SK-N-SH (cell line): Measurements from ENCODE around the gene PLEKHA6. TPM values are rescaled to one million over a fixed set of nuclear protein-coding genes. Genes with fewer than 3 reads are reported as not detected.

ENCODE experiments used
- CTCF ChIA-PET: fragments of 300-600, 350-600 bp; formaldehyde crosslinking; extraction: SDS; loops from one replicate; lab custom pipeline; 2021; lab: Yijun Ruan, JAX
- POLR2A ChIA-PET: fragments of 350-600 bp; sonication (Branson Sonifier 250); formaldehyde crosslinking; extraction: SDS; loops from one replicate; lab custom pipeline; 2020; ENCODE audit warnings: antibody characterized with exemption, inconsistent platforms; lab: Yijun Ruan, JAX
- DNase-seq: peaks from one replicate; pipeline ENCODE4 v3.0.0; 2012
- H2AFZ ChIP-seq: fragments of 200-600 bp; sonication (generic); 2 replicates; pipeline ENCODE4 v1.8.1; 2016; ENCODE audit warnings: antibody characterized with exemption, mild to moderate bottlenecking, low read depth
- H3F3A ChIP-seq: fragments of 200-600 bp; sonication (generic); replicated peaks from 2 replicates; pipeline ENCODE3; 2016; ENCODE audit warnings: antibody characterized with exemption, mild to moderate bottlenecking; ENCODE audit not compliant: insufficient read depth
- H3K27ac ChIP-seq, 2 experiments: fragments of 200-500 bp in 1 of 2; fragments of 200-600 bp in 1 of 2; sonication (Bioruptor generic) in 1 of 2; sonication (generic), shearing (Covaris generic) in 1 of 2; 2 replicates each; pipeline versions ENCODE4 v1.5.1 to v1.6.1; 2014 to 2016; ENCODE audit warnings: low read depth in 2 of 2, inconsistent platforms in 1 of 2, low read length in 1 of 2, mild to moderate bottlenecking in 1 of 2, mixed read lengths in 1 of 2
- H3K27me3 ChIP-seq: fragments of 200-600 bp; sonication (generic), shearing (Covaris generic); 2 replicates; pipeline ENCODE4 v1.6.1; 2016; ENCODE audit warnings: mixed run types; ENCODE audit not compliant: insufficient read depth
- H3K36me3 ChIP-seq, 2 experiments: fragments of 200-500 bp in 1 of 2; fragments of 200-600 bp in 1 of 2; sonication (Bioruptor generic) in 1 of 2; sonication (generic) in 1 of 2; replicated peaks in 1 of 2; 2 replicates each; pipeline versions ENCODE3 to v1.5.1; 2014 to 2016; ENCODE audit warnings: low read length in 1 of 2, mild to moderate bottlenecking in 1 of 2; ENCODE audit not compliant: insufficient read depth in 2 of 2, control insufficient read depth in 1 of 2
- H3K4me1 ChIP-seq, 2 experiments: fragments of 200-500 bp in 1 of 2; fragments of 200-600 bp in 1 of 2; sonication (Bioruptor generic) in 1 of 2; sonication (generic), shearing (Covaris generic) in 1 of 2; 2 replicates each; pipeline versions ENCODE4 v1.5.1 to v1.6.1; 2014 to 2016; ENCODE audit warnings: low read depth in 1 of 2, low read length in 1 of 2, mixed run types in 1 of 2; ENCODE audit not compliant: insufficient read depth in 2 of 2, control insufficient read depth in 1 of 2
- H3K4me2 ChIP-seq: fragments of 200-600 bp; sonication (generic), shearing (Covaris generic); 2 replicates; pipeline ENCODE4 v1.6.1; 2017; ENCODE audit warnings: mixed run types
- H3K4me3 ChIP-seq, 2 experiments: fragments of 200-500 bp in 1 of 2; fragments of 200-600 bp in 1 of 2; sonication (Bioruptor generic) in 1 of 2; sonication (generic), shearing (Covaris generic) in 1 of 2; 2 replicates each; pipeline versions ENCODE4 v1.5.1 to v1.8.1; 2014 to 2016; ENCODE audit warnings: low read depth in 2 of 2, inconsistent platforms in 1 of 2, low read length in 1 of 2, mild to moderate bottlenecking in 1 of 2, mixed read lengths in 1 of 2, moderate library complexity in 1 of 2
- H3K79me2 ChIP-seq: fragments of 200-600 bp; sonication (generic); 2 replicates; pipeline ENCODE4 v1.8.1; 2017; ENCODE audit warnings: mild to moderate bottlenecking; ENCODE audit not compliant: insufficient read depth
- H3K9ac ChIP-seq: fragments of 200-600 bp; sonication (generic); 2 replicates; pipeline ENCODE4 v1.6.1; 2017; ENCODE audit warnings: mixed run types
- H3K9me2 ChIP-seq: fragments of 200-600 bp; sonication (generic); 2 replicates; pipeline ENCODE4 v1.6.1; 2017; ENCODE audit warnings: mixed run types
- H3K9me3 ChIP-seq: fragments of 200-600 bp; sonication (generic); 2 replicates; pipeline ENCODE4 v1.6.1; 2017; ENCODE audit warnings: mixed run types, mild to moderate bottlenecking, moderate library complexity
- H4K20me1 ChIP-seq: fragments of 200-600 bp; sonication (generic); 2 replicates; pipeline ENCODE4 v1.6.1; 2017; ENCODE audit warnings: mild to moderate bottlenecking, mixed run types; ENCODE audit not compliant: insufficient read depth
- EP300 ChIP-seq, 2 experiments: IDR thresholded peaks; 2 replicates each; pipeline versions ENCODE4 v1.4.0 to v1.6.1; 2012; ENCODE audit warnings: borderline replicate concordance in 1 of 2, low read depth in 1 of 2, low read length in 1 of 2
- EZH2phosphoT487 ChIP-seq: fragments of 200-600 bp; sonication (generic); IDR thresholded peaks from 2 replicates; pipeline ENCODE4 v1.6.1; 2017; ENCODE audit warnings: low read depth, mixed run types, mild to moderate bottlenecking, antibody characterized with exemption, moderate library complexity, borderline replicate concordance
- JUND ChIP-seq: IDR thresholded peaks from 2 replicates; pipeline ENCODE4 v1.4.0; 2012
- MAX ChIP-seq: IDR thresholded peaks from 2 replicates; pipeline ENCODE4 v1.4.0; 2012; ENCODE audit warnings: low read depth
- MEF2A ChIP-seq: IDR thresholded peaks from 2 replicates; pipeline ENCODE4 v1.4.0; 2012; ENCODE audit warnings: low read depth, borderline replicate concordance
- MXI1 ChIP-seq: IDR thresholded peaks from 2 replicates; pipeline ENCODE4 v1.6.1; 2012; ENCODE audit warnings: mild to moderate bottlenecking, low read depth, low read length, improper control_type of control experiment
- NFIC ChIP-seq: IDR thresholded peaks from 2 replicates; pipeline ENCODE4 v1.4.0; 2012; ENCODE audit warnings: borderline replicate concordance
- NRF1 ChIP-seq: IDR thresholded peaks from 2 replicates; pipeline ENCODE4 v1.6.1; 2012; ENCODE audit warnings: low read depth, mild to moderate bottlenecking, low read length
- POLR2AphosphoS5 ChIP-seq: IDR thresholded peaks from 2 replicates; pipeline ENCODE4 v1.6.1; 2012; ENCODE audit warnings: low read depth, low read length
- REST ChIP-seq: IDR thresholded peaks from 2 replicates; pipeline ENCODE4 v1.6.1; 2012; ENCODE audit warnings: mild to moderate bottlenecking, low read depth, low read length, moderate library complexity
- RFX5 ChIP-seq: IDR thresholded peaks from 2 replicates; pipeline ENCODE4 v1.6.1; 2012; ENCODE audit warnings: mild to moderate bottlenecking, improper control_type of control experiment, low read length
- SIN3A ChIP-seq: IDR thresholded peaks from 2 replicates; pipeline ENCODE4 v1.6.1; 2012; ENCODE audit warnings: low read depth, mild to moderate bottlenecking, low read length, moderate library complexity, borderline replicate concordance
- SMC3 ChIP-seq: IDR thresholded peaks from 2 replicates; pipeline ENCODE4 v1.6.1; 2012; ENCODE audit warnings: low read depth, low read length, improper control_type of control experiment
- TAF1 ChIP-seq: IDR thresholded peaks from 2 replicates; pipeline ENCODE4 v1.6.1; 2012; ENCODE audit warnings: low read depth, mild to moderate bottlenecking, low read length, moderate library complexity, borderline replicate concordance
- TEAD4 ChIP-seq: IDR thresholded peaks from 2 replicates; pipeline ENCODE4 v1.4.0; 2012; ENCODE audit warnings: mild to moderate bottlenecking, borderline replicate concordance; ENCODE audit not compliant: insufficient read depth
- USF1 ChIP-seq: IDR thresholded peaks from 2 replicates; pipeline ENCODE4 v1.4.0; 2012; ENCODE audit warnings: low read depth, borderline replicate concordance
- YY1 ChIP-seq: IDR thresholded peaks from 2 replicates; pipeline ENCODE4 v1.4.0; 2012; ENCODE audit warnings: low read depth, mild to moderate bottlenecking
- WGBS: methylation state at CpG from one replicate; pipeline ENCODE4 v1.1.6; 2017; ENCODE audit warnings: low lambda C conversion rate; 5-methylcytosine and 5-hydroxymethylcytosine counted together
- polyA plus RNA-seq, 3 experiments: library from polyadenylated mRNA; depleted of rRNA; stranded (reverse); fragments of >200 nt; gene quantifications; 2 replicates each; pipeline ENCODE4 v1.2.3, GENCODE V29; 2012

The PLEKHA6 gene
- polyA plus RNA-seq, 1 of the 3 experiments (the other 2 are of a cell fraction), result 1.2 TPM

- TF ChIP-seq NRF1, result no peak
- TF ChIP-seq RFX5, result no peak
- no peak for TF ChIP-seq USF1
- TF ChIP-seq SIN3A, result no peak
- no peak for TF ChIP-seq MEF2A
Measured at GRCh38 chr1:204385727-204386126, 26.0 kb upstream of the PLEKHA6 start (continued).

- TF ChIP-seq SMC3, result no peak
- TF ChIP-seq EZH2phosphoT487, result no peak
- TF ChIP-seq NFIC, result peak; percentile 70; the same call in 1 of the 2 replicates
- peak; percentile 78 for TF ChIP-seq YY1
- TF ChIP-seq POLR2AphosphoS5, result no peak
- no peak for TF ChIP-seq TEAD4
- TF ChIP-seq MEF2A, result no peak
Measured at GRCh38 chr1:204384636-204385352, 25.1 kb upstream of the PLEKHA6 start.

GRCh38 chr1:204383163-204383904, 23.6 kb upstream of the PLEKHA6 start:
- H4K20me1 ChIP-seq, result no peaks in the 10 kb centered on the region
- no peaks in the 10 kb centered on the region for H3K36me3 ChIP-seq
- H3K79me2 ChIP-seq, result no peaks in the 10 kb centered on the region
- WGBS, result 64% methylated on average over 5 of the region's 5 CpGs
- ChIA-PET CTCF (interaction anchor here (1.0 to 8.3 kb wide), 4 partner anchors 13 to 221 kb away, joined by 3 to 104 read pairs (median 10); no protein-coding TSS in a partner anchor), POLR2A (no interaction called here)
- no peak overlapping the region for H3K4me2 ChIP-seq
- DNase-seq, result no peak
- H3K4me1 ChIP-seq, result peaks cover 3 to 10% of the 10 kb centered on the region in 2 experiments; a peak in 1 of 4 replicates
- H2AFZ ChIP-seq, result no peak overlapping the region
- H3K4me3 ChIP-seq, result no peak overlapping the region
- H3K9ac ChIP-seq, result no peak overlapping the region
- H3K9me2 ChIP-seq, result no peaks in the 10 kb centered on the region
- H3K27ac ChIP-seq, result no peak overlapping the region
- H3F3A ChIP-seq, result no peaks in the 10 kb centered on the region
- no peaks in the 10 kb centered on the region for H3K9me3 ChIP-seq
- peaks cover 15% of the 10 kb centered on the region for H3K27me3 ChIP-seq
- TF ChIP-seq MAX (no peak), TAF1 (no peak), EP300 (IDR thresholded peaks at IDR 0.05; ENCODE audit: borderline replicate concordance in 1 of 2, low read depth in 1 of 2, low read length in 1 of 2) (no peak), YY1 (no peak), JUND (no peak), MXI1 (no peak), REST (no peak), USF1 (no peak), NFIC (no peak)

More at GRCh38 chr1:204384636-204385352, 25.1 kb upstream of the PLEKHA6 start:
- Histone ChIP-seq H3K27me3 (peaks cover 3% of the 10 kb centered on the region), H3F3A (no peaks in the 10 kb centered on the region), H3K4me3 (no peak overlapping the region), H3K9me3 (no peaks in the 10 kb centered on the region), H3K4me2 (0 out of 2 replicates have a peak overlapping the region, but pooled peaks have one; percentile 2), H4K20me1 (no peaks in the 10 kb centered on the region), H2AFZ (no peak overlapping the region), H3K4me1 (peaks cover 3 to 9% of the 10 kb centered on the region in 2 experiments; a peak in 1 of 4 replicates), H3K9ac (no peak overlapping the region), H3K79me2 (no peaks in the 10 kb centered on the region), H3K36me3 (no peaks in the 10 kb centered on the region), H3K27ac (no peak overlapping the region; a peak in 1 of 4 replicates), H3K9me2 (no peaks in the 10 kb centered on the region)
- ChIA-PET CTCF (interaction anchor here (0.8 to 3.0 kb wide), 9 partner anchors 12 to 256 kb away, joined by 3 to 20 read pairs (median 4); no protein-coding TSS in a partner anchor), POLR2A (interaction anchor here (0.7 kb wide), 1 partner anchor 10 kb away, joined by 3 read pairs; no protein-coding TSS in a partner anchor)
- WGBS, result 79% methylated on average over 7 of the region's 7 CpGs
- peak; percentile 48 for DNase-seq
